ENCODE data around the gene ELP2. TPM values are rescaled to one million over a fixed set of nuclear protein-coding genes. Genes with fewer than 3 reads are reported as not detected.

The ELP2 gene
- total RNA-seq, 2 donors from 2014 or later = 49.7 to 80.4 TPM

- TF ChIP-seq POLR2AphosphoS5 (IDR thresholded peaks at IDR 0.05) (no peak), CTCF (IDR thresholded peaks at IDR 0.05) (no peak), POLR2A (IDR thresholded peaks at IDR 0.05) (no peak)
- DNase-seq (ENCODE audit: low spot score) = no peak
- WGBS = 94% methylated on average over 2 of the region's 2 CpGs
- H3K4me1 ChIP-seq (replicated peaks) = no peaks in the 10 kb centered on the region
- H3K4me3 ChIP-seq = no peak overlapping the region
- intact Hi-C loops (cut with DNase I) = no loop called here
- H3K27me3 ChIP-seq (replicated peaks; ENCODE audit: insufficient read depth) = no peaks in the 10 kb centered on the region
- H3K27ac ChIP-seq = no peak overlapping the region
- no peaks in the 10 kb centered on the region for H3K9me3 ChIP-seq
- H3K36me3 ChIP-seq = peaks cover 0 to 15% of the 10 kb centered on the region in 2 donors
Measured at GRCh38 chr18:36143391-36143790, 13.7 kb downstream of the ELP2 start.

- 93% methylated on average over 5 of the region's 5 CpGs for WGBS
- no peaks in the 10 kb centered on the region for H3K4me1 ChIP-seq (replicated peaks)
- no peak for TF ChIP-seq POLR2AphosphoS5 (IDR thresholded peaks at IDR 0.05)
Measured at GRCh38 chr18:36149514-36150289, 20.0 kb downstream of the ELP2 start.

GRCh38 chr18:36152781-36153180 lies 23.1 kb downstream of the ELP2 start:
- TF ChIP-seq CTCF (IDR thresholded peaks at IDR 0.05) (no peak), POLR2A (IDR thresholded peaks at IDR 0.05) (no peak), POLR2AphosphoS5 (IDR thresholded peaks at IDR 0.05) (no peak)
- Histone ChIP-seq H3K4me3 (no peak overlapping the region), H3K4me1 (replicated peaks) (no peaks in the 10 kb centered on the region), H3K27me3 (replicated peaks; ENCODE audit: insufficient read depth) (no peaks in the 10 kb centered on the region), H3K9me3 (no peaks in the 10 kb centered on the region), H3K27ac (no peak overlapping the region), H3K36me3 (no peaks in the 10 kb centered on the region)
- no peak for DNase-seq (ENCODE audit: low spot score)
- 96% methylated on average over 1 of the region's 1 CpG for WGBS
- intact Hi-C loops (cut with DNase I) = no loop called here

More at GRCh38 chr18:36149514-36150289, 20.0 kb downstream of the ELP2 start:
- Histone ChIP-seq H3K36me3 (peaks cover 0 to 15% of the 10 kb centered on the region in 2 donors), H3K9me3 (no peaks in the 10 kb centered on the region), H3K4me3 (no peak overlapping the region), H3K27ac (no peak overlapping the region), H3K27me3 (replicated peaks; ENCODE audit: insufficient read depth) (no peaks in the 10 kb centered on the region)
- no peak for DNase-seq (ENCODE audit: low spot score)
- intact Hi-C loops (cut with DNase I) = no loop called here

GRCh38 chr18:36153203-36153602 lies 23.5 kb downstream of the ELP2 start:
- WGBS = 67% methylated on average over 4 of the region's 4 CpGs
- Histone ChIP-seq H3K36me3 (no peaks in the 10 kb centered on the region), H3K4me1 (replicated peaks) (no peaks in the 10 kb centered on the region), H3K27me3 (replicated peaks; ENCODE audit: insufficient read depth) (no peaks in the 10 kb centered on the region), H3K27ac (no peak overlapping the region), H3K9me3 (no peaks in the 10 kb centered on the region), H3K4me3 (no peak overlapping the region)
- DNase-seq (ENCODE audit: low spot score) = no peak
- intact Hi-C loops (cut with DNase I) = no loop called here
- TF ChIP-seq POLR2AphosphoS5 (IDR thresholded peaks at IDR 0.05) (no peak), POLR2A (IDR thresholded peaks at IDR 0.05) (no peak)

- no peaks in the 10 kb centered on the region for H3K4me1 ChIP-seq (replicated peaks)
- 62% methylated on average over 2 of the region's 2 CpGs for WGBS
- H3K4me3 ChIP-seq = no peak overlapping the region
- no peak for TF ChIP-seq POLR2A (IDR thresholded peaks at IDR 0.05)
- TF ChIP-seq POLR2AphosphoS5 (IDR thresholded peaks at IDR 0.05) = no peak
- no peak for TF ChIP-seq CTCF (IDR thresholded peaks at IDR 0.05)
- no peak for DNase-seq (ENCODE audit: low spot score)
- H3K9me3 ChIP-seq = no peaks in the 10 kb centered on the region
- no peaks in the 10 kb centered on the region for H3K27me3 ChIP-seq (replicated peaks; ENCODE audit: insufficient read depth)
- peaks cover 0 to 5% of the 10 kb centered on the region in 2 donors for H3K36me3 ChIP-seq
- intact Hi-C loops (cut with DNase I) = no loop called here
- H3K27ac ChIP-seq = no peak overlapping the region
Measured at GRCh38 chr18:36153771-36154170, 24.1 kb downstream of the ELP2 start.
